D341Med (cell line): ENCODE results near the gene AP2A2.

Experiments
- DNase-seq: peaks from one replicate; pipeline ENCODE4 v3.0.0; 2012; ENCODE audit warnings: low spot score

AP2A2 gene

GRCh38 chr11:1042626-1043562 is 117.2 kb downstream of the AP2A2 start:
- no peak for DNase-seq

GRCh38 chr11:1043563-1044096 is 118.0 kb downstream of the AP2A2 start:
- no peak for DNase-seq

GRCh38 chr11:1044160-1044559 is 118.5 kb downstream of the AP2A2 start:
- DNase-seq, result no peak

- DNase-seq, result no peak
Measured at GRCh38 chr11:1047595-1048156, 122.0 kb downstream of the AP2A2 start.

GRCh38 chr11:1048375-1049070 is 122.9 kb downstream of the AP2A2 start:
- no peak for DNase-seq

GRCh38 chr11:1049071-1049405 is 123.4 kb downstream of the AP2A2 start:
- no peak for DNase-seq

GRCh38 chr11:1049431-1049891 is 123.8 kb downstream of the AP2A2 start:
- DNase-seq, result no peak

- no peak for DNase-seq
Measured at GRCh38 chr11:1049911-1050580, 124.4 kb downstream of the AP2A2 start.

GRCh38 chr11:1050581-1051355 is 125.1 kb downstream of the AP2A2 start:
- peak; percentile 92 for DNase-seq

- DNase-seq, result no peak
Measured at GRCh38 chr11:1051356-1052132, 125.9 kb downstream of the AP2A2 start.

GRCh38 chr11:1052133-1053011 is 126.7 kb downstream of the AP2A2 start:
- DNase-seq, result no peak

GRCh38 chr11:1053121-1053901 is 127.6 kb downstream of the AP2A2 start:
- DNase-seq, result no peak

- no peak for DNase-seq
Measured at GRCh38 chr11:1054143-1055108, 128.8 kb downstream of the AP2A2 start.

GRCh38 chr11:1055109-1055703 is 129.5 kb downstream of the AP2A2 start:
- no peak for DNase-seq

- DNase-seq, result no peak
Measured at GRCh38 chr11:1055990-1056771, 130.5 kb downstream of the AP2A2 start.

- DNase-seq, result no peak
Measured at GRCh38 chr11:1057806-1058205, 132.1 kb downstream of the AP2A2 start.
